ENCODE results near the gene MID1.

The MID1 gene

GRCh38 chrX:10450229-10450958 is 170.0 kb downstream of the MID1 start:
- Histone ChIP-seq H3K4me3 (ENCODE audit: low read length, poor library complexity, severe bottlenecking) (no peak overlapping the region), H4K20me1 (ENCODE audit: insufficient read depth, low read length, poor library complexity, severe bottlenecking) (no peaks in the 10 kb centered on the region), H3F3A (ENCODE audit: low read depth) (no peaks in the 10 kb centered on the region), H3K79me2 (ENCODE audit: insufficient read depth, low read length) (no peaks in the 10 kb centered on the region), H3K9me3 (ENCODE audit: insufficient read depth, low read depth, low read length) (no peaks in the 10 kb centered on the region), H2AFZ (ENCODE audit: low read length) (no peak overlapping the region), H3K4me1 (ENCODE audit: insufficient read depth, low read length, poor library complexity, severe bottlenecking) (no peaks in the 10 kb centered on the region), H3K9ac (ENCODE audit: low read depth, low read length, poor library complexity, severe bottlenecking) (no peak overlapping the region), H3K27me3 (ENCODE audit: insufficient read depth, low read length, poor library complexity, severe bottlenecking) (no peaks in the 10 kb centered on the region), H3K36me3 (ENCODE audit: insufficient read depth, low read length) (no peaks in the 10 kb centered on the region), H3K4me2 (ENCODE audit: low read depth, low read length, poor library complexity, severe bottlenecking) (no peak overlapping the region), H3K9me2 (replicated peaks; ENCODE audit: low read depth, low read length) (no peaks in the 10 kb centered on the region)
- TF ChIP-seq CTCF (conservative IDR thresholded peaks at IDR 0.05; ENCODE audit: low read length) (no peak), EZH2phosphoT487 (IDR thresholded peaks at IDR 0.05; ENCODE audit: borderline replicate concordance) (no peak)

GRCh38 chrX:10447564-10448214 is 172.7 kb downstream of the MID1 start:
- H3K4me3 ChIP-seq (ENCODE audit: low read length, poor library complexity, severe bottlenecking), result no peak overlapping the region

GRCh38 chrX:10444204-10444603 is 176.2 kb downstream of the MID1 start:
- Histone ChIP-seq H3K36me3 (ENCODE audit: insufficient read depth, low read length) (no peaks in the 10 kb centered on the region), H3K4me1 (ENCODE audit: insufficient read depth, low read length, poor library complexity, severe bottlenecking) (no peaks in the 10 kb centered on the region), H3K9me3 (ENCODE audit: insufficient read depth, low read depth, low read length) (no peaks in the 10 kb centered on the region), H3F3A (ENCODE audit: low read depth) (no peaks in the 10 kb centered on the region), H3K9me2 (replicated peaks; ENCODE audit: low read depth, low read length) (no peaks in the 10 kb centered on the region), H3K9ac (ENCODE audit: low read depth, low read length, poor library complexity, severe bottlenecking) (no peak overlapping the region), H3K4me2 (ENCODE audit: low read depth, low read length, poor library complexity, severe bottlenecking) (no peak overlapping the region), H3K27me3 (ENCODE audit: insufficient read depth, low read length, poor library complexity, severe bottlenecking) (no peaks in the 10 kb centered on the region), H3K4me3 (ENCODE audit: low read length, poor library complexity, severe bottlenecking) (no peak overlapping the region), H2AFZ (ENCODE audit: low read length) (no peak overlapping the region), H3K79me2 (ENCODE audit: insufficient read depth, low read length) (no peaks in the 10 kb centered on the region), H4K20me1 (ENCODE audit: insufficient read depth, low read length, poor library complexity, severe bottlenecking) (no peaks in the 10 kb centered on the region)
- no peak for TF ChIP-seq CTCF (conservative IDR thresholded peaks at IDR 0.05; ENCODE audit: low read length)
- TF ChIP-seq EZH2phosphoT487 (IDR thresholded peaks at IDR 0.05; ENCODE audit: borderline replicate concordance), result no peak

More at GRCh38 chrX:10447564-10448214, 172.7 kb downstream of the MID1 start:
- Histone ChIP-seq H3K27me3 (ENCODE audit: insufficient read depth, low read length, poor library complexity, severe bottlenecking) (no peaks in the 10 kb centered on the region), H3F3A (ENCODE audit: low read depth) (no peaks in the 10 kb centered on the region), H3K9me2 (replicated peaks; ENCODE audit: low read depth, low read length) (no peaks in the 10 kb centered on the region), H3K9ac (ENCODE audit: low read depth, low read length, poor library complexity, severe bottlenecking) (no peak overlapping the region), H3K4me2 (ENCODE audit: low read depth, low read length, poor library complexity, severe bottlenecking) (no peak overlapping the region), H4K20me1 (ENCODE audit: insufficient read depth, low read length, poor library complexity, severe bottlenecking) (no peaks in the 10 kb centered on the region), H2AFZ (ENCODE audit: low read length) (no peak overlapping the region), H3K36me3 (ENCODE audit: insufficient read depth, low read length) (no peaks in the 10 kb centered on the region), H3K9me3 (ENCODE audit: insufficient read depth, low read depth, low read length) (no peaks in the 10 kb centered on the region), H3K4me1 (ENCODE audit: insufficient read depth, low read length, poor library complexity, severe bottlenecking) (no peaks in the 10 kb centered on the region), H3K79me2 (ENCODE audit: insufficient read depth, low read length) (no peaks in the 10 kb centered on the region)
- TF ChIP-seq EZH2phosphoT487 (IDR thresholded peaks at IDR 0.05; ENCODE audit: borderline replicate concordance) (no peak), CTCF (conservative IDR thresholded peaks at IDR 0.05; ENCODE audit: low read length) (no peak)
